ENCODE data around the gene RIMBP2.

DNA sequence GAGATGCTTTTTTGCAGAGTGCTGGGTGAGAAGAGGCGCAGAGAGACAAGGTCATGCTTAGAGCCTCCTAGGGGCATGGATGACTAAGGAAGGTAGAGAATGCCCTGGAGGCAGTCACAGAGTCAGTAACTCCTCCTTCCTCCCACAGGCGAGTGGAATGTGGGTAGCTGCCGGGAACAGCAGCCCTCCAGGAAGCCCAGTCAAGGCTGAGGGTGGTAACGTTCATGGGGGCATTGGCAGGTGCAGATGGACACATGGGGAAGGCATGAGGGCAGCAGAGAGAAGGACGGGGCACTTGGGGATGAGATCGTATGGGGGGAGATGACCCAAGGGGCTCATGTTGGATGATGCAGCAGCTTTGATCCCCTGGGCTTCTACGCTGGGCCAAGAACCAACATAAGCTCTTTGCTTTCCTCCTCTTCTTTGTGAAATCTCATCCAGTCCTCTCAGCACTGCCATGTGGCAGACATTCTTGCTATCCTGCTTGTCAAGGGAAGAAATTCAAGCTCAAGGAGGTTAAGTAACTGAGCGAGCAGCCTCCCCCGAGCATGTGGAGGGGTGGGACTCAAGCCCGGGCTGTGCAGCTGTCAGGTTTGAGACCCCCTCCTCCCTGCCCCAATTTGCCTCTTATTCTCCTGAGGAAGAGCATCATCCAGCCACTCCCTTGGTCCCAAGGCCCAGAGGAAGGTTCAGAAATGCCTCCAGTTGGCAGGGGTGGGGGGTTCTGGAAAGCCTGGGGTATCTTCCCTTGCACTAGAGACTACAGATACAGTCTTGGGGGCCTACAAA, 190.5 kb downstream of the RIMBP2 start:
- TF ChIP-seq, protein P1, sequence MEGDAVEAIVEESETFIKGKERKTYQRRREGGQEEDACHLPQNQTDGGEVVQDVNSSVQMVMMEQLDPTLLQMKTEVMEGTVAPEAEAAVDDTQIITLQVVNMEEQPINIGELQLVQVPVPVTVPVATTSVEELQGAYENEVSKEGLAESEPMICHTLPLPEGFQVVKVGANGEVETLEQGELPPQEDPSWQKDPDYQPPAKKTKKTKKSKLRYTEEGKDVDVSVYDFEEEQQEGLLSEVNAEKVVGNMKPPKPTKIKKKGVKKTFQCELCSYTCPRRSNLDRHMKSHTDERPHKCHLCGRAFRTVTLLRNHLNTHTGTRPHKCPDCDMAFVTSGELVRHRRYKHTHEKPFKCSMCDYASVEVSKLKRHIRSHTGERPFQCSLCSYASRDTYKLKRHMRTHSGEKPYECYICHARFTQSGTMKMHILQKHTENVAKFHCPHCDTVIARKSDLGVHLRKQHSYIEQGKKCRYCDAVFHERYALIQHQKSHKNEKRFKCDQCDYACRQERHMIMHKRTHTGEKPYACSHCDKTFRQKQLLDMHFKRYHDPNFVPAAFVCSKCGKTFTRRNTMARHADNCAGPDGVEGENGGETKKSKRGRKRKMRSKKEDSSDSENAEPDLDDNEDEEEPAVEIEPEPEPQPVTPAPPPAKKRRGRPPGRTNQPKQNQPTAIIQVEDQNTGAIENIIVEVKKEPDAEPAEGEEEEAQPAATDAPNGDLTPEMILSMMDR (conservative IDR thresholded peaks at IDR 0.05; ENCODE audit: low read depth, low read length): no peak
- TF ChIP-seq EZH2 (IDR thresholded peaks at IDR 0.05; ENCODE audit: borderline replicate concordance, low read depth, low read length, poor library complexity, severe bottlenecking): no peak
